IMR-90 (cell line): ENCODE results near the gene SVOPL. TPM values are rescaled to one million over a fixed set of nuclear protein-coding genes. Genes with fewer than 3 reads are reported as not detected.

Source experiments
- ATAC-seq: fragments of 200-7000 bp; cut with Tn5 transposase; 2 replicates; pipeline ENCODE4 v1.9.1; 2020; ENCODE audit warnings: low read depth, mild to moderate bottlenecking, moderate library complexity
- BruUV-seq: library from RNA; stranded (reverse); fragments of 400-500 nt; replicated peaks from 2 replicates; lab custom pipeline; 2021; lab: Mats Ljungman, UMichigan
- CTCF ChIA-PET: fragments of 300-600 bp; formaldehyde crosslinking; extraction: SDS; loops from one replicate; lab custom pipeline; 2021; ENCODE audit warnings: antibody characterized with exemption; lab: Yijun Ruan, JAX
- POLR2A ChIA-PET: fragments of 300-600 bp; sonication (Branson Sonifier 250); formaldehyde crosslinking; loops from one replicate; lab custom pipeline; 2022; ENCODE audit warnings: antibody characterized with exemption; ENCODE audit not compliant: unreplicated experiment; lab: Charles Lee
- DNase-seq: peaks from one replicate; pipeline ENCODE4 v3.0.0; 2013
- H2AFZ ChIP-seq: replicated peaks from 2 replicates; pipeline ENCODE3; 2013; ENCODE audit warnings: low read length, mild to moderate bottlenecking; ENCODE audit not compliant: poor library complexity
- H2AK5ac ChIP-seq: 2 replicates; pipeline ENCODE4 v1.6.1; 2013; ENCODE audit warnings: low read depth, low read length, inconsistent platforms
- H2AK9ac ChIP-seq: replicated peaks from 2 replicates; pipeline ENCODE3; 2013; ENCODE audit warnings: mild to moderate bottlenecking, low read depth, low read length, moderate library complexity; ENCODE audit not compliant: poor library complexity
- H2BK120ac ChIP-seq: 2 replicates; pipeline ENCODE4 v1.6.1; 2013; ENCODE audit warnings: low read depth, low read length, inconsistent platforms
- H2BK15ac ChIP-seq: 3 replicates; pipeline ENCODE4 v1.6.1; 2013; ENCODE audit warnings: low read depth, low read length, inconsistent platforms
- H2BK20ac ChIP-seq: 2 replicates; pipeline ENCODE4 v1.6.1; 2013; ENCODE audit warnings: low read depth, mild to moderate bottlenecking, inconsistent platforms, low read length, moderate library complexity
- H2BK5ac ChIP-seq: 2 replicates; pipeline ENCODE4 v1.6.1; 2013; ENCODE audit warnings: mild to moderate bottlenecking, low read depth, low read length, inconsistent platforms; ENCODE audit not compliant: poor library complexity, severe bottlenecking
- H3K14ac ChIP-seq: replicated peaks from 2 replicates; pipeline ENCODE4 v1.6.1; 2013; ENCODE audit warnings: low read depth, low read length, inconsistent platforms
- H3K18ac ChIP-seq: 2 replicates; pipeline ENCODE4 v1.6.1; 2013; ENCODE audit warnings: low read depth, low read length, control low read depth
- H3K23ac ChIP-seq: 2 replicates; pipeline ENCODE4 v1.6.1; 2013; ENCODE audit warnings: low read depth, low read length, inconsistent platforms
- H3K27ac ChIP-seq: 2 replicates; pipeline ENCODE4 v1.5.1; 2013; ENCODE audit warnings: mild to moderate bottlenecking, control low read depth, low read length; ENCODE audit not compliant: insufficient read depth
- H3K27me3 ChIP-seq: 2 replicates; pipeline ENCODE4 v1.6.1; 2013; ENCODE audit warnings: low read length; ENCODE audit not compliant: control insufficient read depth, insufficient read depth
- H3K36me3 ChIP-seq: 2 replicates; pipeline ENCODE4 v1.6.1; 2013; ENCODE audit warnings: low read length, mixed read lengths; ENCODE audit not compliant: control insufficient read depth, insufficient read depth
- H3K4ac ChIP-seq: 2 replicates; pipeline ENCODE4 v1.6.1; 2013; ENCODE audit warnings: low read depth, low read length, inconsistent platforms
- H3K4me1 ChIP-seq: 2 replicates; pipeline ENCODE4 v1.6.1; 2013; ENCODE audit warnings: low read length, mixed read lengths; ENCODE audit not compliant: control insufficient read depth, insufficient read depth
- H3K4me2 ChIP-seq: 2 replicates; pipeline ENCODE4 v1.6.1; 2013; ENCODE audit warnings: low read depth, mild to moderate bottlenecking, control low read depth, low read length, moderate library complexity
- H3K4me3 ChIP-seq: 2 replicates; pipeline ENCODE4 v1.5.1; 2013; ENCODE audit warnings: low read depth, mild to moderate bottlenecking, control low read depth, low read length, moderate library complexity; ENCODE audit not compliant: insufficient read depth
- H3K56ac ChIP-seq: 2 replicates; pipeline ENCODE4 v1.6.1; 2013; ENCODE audit warnings: low read length, inconsistent platforms; ENCODE audit not compliant: insufficient read depth; ENCODE audit errors: extremely low read depth
- H3K79me1 ChIP-seq, 2 experiments: 2 replicates each; pipeline ENCODE4 v1.6.1; 2013; ENCODE audit warnings: low read length in 2 of 2, inconsistent platforms in 1 of 2, low read depth in 1 of 2
- H3K9ac ChIP-seq: 2 replicates; pipeline ENCODE4 v1.6.1; 2013; ENCODE audit warnings: low read depth, low read length, control low read depth
- H3K9me1 ChIP-seq: 2 replicates; pipeline ENCODE4 v1.6.1; 2013; ENCODE audit warnings: low read length, inconsistent platforms; ENCODE audit not compliant: insufficient read depth
- H3K9me3 ChIP-seq: 2 replicates; pipeline ENCODE4 v1.6.1; 2013; ENCODE audit warnings: low read length; ENCODE audit not compliant: control insufficient read depth, insufficient read depth
- H4K20me1 ChIP-seq: 2 replicates; pipeline ENCODE4 v1.6.1; 2013; ENCODE audit warnings: low read length, inconsistent platforms; ENCODE audit not compliant: insufficient read depth
- H4K5ac ChIP-seq: 2 replicates; pipeline ENCODE4 v1.6.1; 2013; ENCODE audit warnings: mild to moderate bottlenecking, low read depth, low read length, control low read depth
- H4K8ac ChIP-seq, 2 experiments: 2 replicates each; pipeline ENCODE4 v1.6.1; 2013; ENCODE audit warnings: low read depth in 2 of 2, low read length in 2 of 2, control low read depth in 1 of 2, inconsistent platforms in 1 of 2
- H4K91ac ChIP-seq: 2 replicates; pipeline ENCODE4 v1.6.1; 2013; ENCODE audit warnings: low read depth, low read length, inconsistent platforms; ENCODE audit not compliant: insufficient read depth
- BHLHE40 ChIP-seq: fragments of 150-350 bp; IDR thresholded peaks from 2 replicates; pipeline ENCODE4 v1.6.1; 2016; ENCODE audit warnings: mild to moderate bottlenecking, low read depth, low read length
- CEBPB ChIP-seq: IDR thresholded peaks from 2 replicates; pipeline ENCODE4 v1.6.1; 2012; ENCODE audit warnings: low read depth, low read length, improper control_type of control experiment
- CHD1 ChIP-seq: IDR thresholded peaks from 2 replicates; pipeline ENCODE4 v1.6.1; 2012; ENCODE audit warnings: low read depth, low read length, improper control_type of control experiment
- MAFK ChIP-seq: IDR thresholded peaks from 2 replicates; pipeline ENCODE4 v1.6.1; 2012; ENCODE audit warnings: low read depth, low read length, improper control_type of control experiment
- MAZ ChIP-seq: IDR thresholded peaks from 2 replicates; pipeline ENCODE4 v1.6.1; 2012; ENCODE audit warnings: low read depth, mild to moderate bottlenecking, low read length, improper control_type of control experiment, moderate library complexity, borderline replicate concordance
- MXI1 ChIP-seq: IDR thresholded peaks from 2 replicates; pipeline ENCODE4 v1.6.1; 2012; ENCODE audit warnings: low read depth, mild to moderate bottlenecking, low read length, moderate library complexity, borderline replicate concordance
- NFE2L2 ChIP-seq: fragments of 150-350 bp; IDR thresholded peaks from 2 replicates; pipeline ENCODE4 v1.6.1; 2016; ENCODE audit warnings: low read depth, mild to moderate bottlenecking, low read length
- RAD21 ChIP-seq: IDR thresholded peaks from 2 replicates; pipeline ENCODE4 v1.6.1; 2012; ENCODE audit warnings: low read length, improper control_type of control experiment
- RCOR1 ChIP-seq: IDR thresholded peaks from 2 replicates; pipeline ENCODE4 v1.6.1; 2012; ENCODE audit warnings: mild to moderate bottlenecking, low read length, improper control_type of control experiment; ENCODE audit not compliant: insufficient replicate concordance
- RFX5 ChIP-seq: IDR thresholded peaks from 2 replicates; pipeline ENCODE4 v1.8.0; 2012; ENCODE audit warnings: low read depth, mild to moderate bottlenecking, low read length, moderate library complexity
- WGBS, 2 experiments: methylation state at CpG; one replicate each; pipeline versions ENCODE4 v1.1.5 to v1.1.7; 2013; ENCODE audit warnings: missing lambda C conversion rate in 2 of 2; ENCODE audit not compliant: insufficient read length in 1 of 2; ENCODE audit errors: extremely low coverage in 2 of 2; 5-methylcytosine and 5-hydroxymethylcytosine counted together
- dilution Hi-C: fragments of 300-500 bp; cut with HindIII; formaldehyde crosslinking; loops from one replicate; pipeline ENCODE4 v1.14.3; 2018; ENCODE audit warnings: low sequenced_read_pairs; ENCODE audit not compliant: unreplicated experiment
- in situ Hi-C: fragments of 300-500 bp; cut with MboI; formaldehyde crosslinking; loops from 3 replicates; pipeline ENCODE4 v1.14.3; 2019; ENCODE audit warnings: low sequenced_read_pairs, inconsistent platforms, mixed read lengths
- intact Hi-C: fragments of 100-400 bp; cut with micrococcal nuclease; formaldehyde crosslinking; loops from 2 replicates; pipeline ENCODE4 v1.10.0; 2022
- polyA plus RNA-seq, 3 experiments: library from polyadenylated mRNA; depleted of rRNA; stranded (reverse); fragments of >200 nt; gene quantifications; 2 replicates each; pipeline ENCODE4 v1.2.3, GENCODE V29; 2012; ENCODE audit warnings: low replicate concordance in 1 of 3
- total RNA-seq: library from RNA; depleted of rRNA; stranded (reverse); fragments of >200 nt; gene quantifications from 2 replicates; pipeline ENCODE4 v1.2.3, GENCODE V29; 2012
- TF ChIP-seq, protein P1 (sequence below): fragments of 150-350 bp; IDR thresholded peaks from 2 replicates; pipeline ENCODE4 v1.6.1; 2016; ENCODE audit warnings: low read depth, mild to moderate bottlenecking, low read length, moderate library complexity, borderline replicate concordance
- TF ChIP-seq, protein P2 (sequence below): conservative IDR thresholded peaks from 2 replicates; pipeline ENCODE4 v1.5.1; 2012; ENCODE audit warnings: mild to moderate bottlenecking, low read depth, low read length, improper control_type of control experiment

Gene SVOPL
- total and polyA plus RNA-seq, 2 of the 4 experiments (the other 2 are of a cell fraction) = not detected

GRCh38 chr7:138625849-138626230 is 75.3 kb downstream of the SVOPL start:
- Histone ChIP-seq H2AK9ac (no peak overlapping the region), H3K27me3 (no peaks in the 10 kb centered on the region), H4K91ac (no peak overlapping the region), H3K23ac (no peak overlapping the region), H3K14ac (no peak overlapping the region), H3K18ac (no peak overlapping the region), H2AFZ (no peak overlapping the region), H2BK120ac (no peak overlapping the region), H3K4me3 (no peak overlapping the region), H4K5ac (no peak overlapping the region), H4K20me1 (no peaks in the 10 kb centered on the region), H2AK5ac (no peak overlapping the region), H3K9ac (no peak overlapping the region), H2BK15ac (no peak overlapping the region), H3K36me3 (no peaks in the 10 kb centered on the region), H3K4ac (no peak overlapping the region), H3K27ac (no peak overlapping the region), H3K4me1 (no peaks in the 10 kb centered on the region), H3K9me3 (no peaks in the 10 kb centered on the region), H3K4me2 (no peak overlapping the region), H2BK5ac (no peak overlapping the region), H3K79me1 (no peaks in the 10 kb centered on the region), H3K9me1 (no peaks in the 10 kb centered on the region), H2BK20ac (no peak overlapping the region), H3K56ac (no peak overlapping the region), H4K8ac (no peak overlapping the region)
- POLR2A ChIA-PET = no interaction called here
- WGBS, 2 experiments = no CpG with 5 or more reads among the region's 5 CpGs
- intact Hi-C loops = no loop called here
- DNase-seq = no peak
- CTCF ChIA-PET = no interaction called here
- no TSS peak for BruUV-seq
- dilution Hi-C loops = no loop called here
- in situ Hi-C loops = no loop called here
- TF ChIP-seq CHD1 (no peak), RFX5 (no peak), RCOR1 (no peak), NFE2L2 (no peak), BHLHE40 (no peak), MAZ (no peak), RAD21 (no peak), MAFK (no peak), MXI1 (no peak), CEBPB (no peak)
- TF ChIP-seq, protein P1, sequence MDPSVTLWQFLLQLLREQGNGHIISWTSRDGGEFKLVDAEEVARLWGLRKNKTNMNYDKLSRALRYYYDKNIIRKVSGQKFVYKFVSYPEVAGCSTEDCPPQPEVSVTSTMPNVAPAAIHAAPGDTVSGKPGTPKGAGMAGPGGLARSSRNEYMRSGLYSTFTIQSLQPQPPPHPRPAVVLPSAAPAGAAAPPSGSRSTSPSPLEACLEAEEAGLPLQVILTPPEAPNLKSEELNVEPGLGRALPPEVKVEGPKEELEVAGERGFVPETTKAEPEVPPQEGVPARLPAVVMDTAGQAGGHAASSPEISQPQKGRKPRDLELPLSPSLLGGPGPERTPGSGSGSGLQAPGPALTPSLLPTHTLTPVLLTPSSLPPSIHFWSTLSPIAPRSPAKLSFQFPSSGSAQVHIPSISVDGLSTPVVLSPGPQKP = no peak
- TF ChIP-seq, protein P2, sequence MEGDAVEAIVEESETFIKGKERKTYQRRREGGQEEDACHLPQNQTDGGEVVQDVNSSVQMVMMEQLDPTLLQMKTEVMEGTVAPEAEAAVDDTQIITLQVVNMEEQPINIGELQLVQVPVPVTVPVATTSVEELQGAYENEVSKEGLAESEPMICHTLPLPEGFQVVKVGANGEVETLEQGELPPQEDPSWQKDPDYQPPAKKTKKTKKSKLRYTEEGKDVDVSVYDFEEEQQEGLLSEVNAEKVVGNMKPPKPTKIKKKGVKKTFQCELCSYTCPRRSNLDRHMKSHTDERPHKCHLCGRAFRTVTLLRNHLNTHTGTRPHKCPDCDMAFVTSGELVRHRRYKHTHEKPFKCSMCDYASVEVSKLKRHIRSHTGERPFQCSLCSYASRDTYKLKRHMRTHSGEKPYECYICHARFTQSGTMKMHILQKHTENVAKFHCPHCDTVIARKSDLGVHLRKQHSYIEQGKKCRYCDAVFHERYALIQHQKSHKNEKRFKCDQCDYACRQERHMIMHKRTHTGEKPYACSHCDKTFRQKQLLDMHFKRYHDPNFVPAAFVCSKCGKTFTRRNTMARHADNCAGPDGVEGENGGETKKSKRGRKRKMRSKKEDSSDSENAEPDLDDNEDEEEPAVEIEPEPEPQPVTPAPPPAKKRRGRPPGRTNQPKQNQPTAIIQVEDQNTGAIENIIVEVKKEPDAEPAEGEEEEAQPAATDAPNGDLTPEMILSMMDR = no peak
- ATAC-seq = no peak
